GM19043 (cell line): Measurements from ENCODE around the gene STIM1.
"Not testable (repeated sequence)": the region's sequence is repeated elsewhere in the genome, so short reads cannot be mapped to it uniquely, and the experiment has no call there.

Experiments used
- ATAC-seq: cut with Tn5 transposase; IDR thresholded peaks from one replicate; pipeline ENCODE4 v1.9.1; 2021; ENCODE audit warnings: low read depth; ENCODE audit not compliant: unreplicated experiment

Gene STIM1

DNA sequence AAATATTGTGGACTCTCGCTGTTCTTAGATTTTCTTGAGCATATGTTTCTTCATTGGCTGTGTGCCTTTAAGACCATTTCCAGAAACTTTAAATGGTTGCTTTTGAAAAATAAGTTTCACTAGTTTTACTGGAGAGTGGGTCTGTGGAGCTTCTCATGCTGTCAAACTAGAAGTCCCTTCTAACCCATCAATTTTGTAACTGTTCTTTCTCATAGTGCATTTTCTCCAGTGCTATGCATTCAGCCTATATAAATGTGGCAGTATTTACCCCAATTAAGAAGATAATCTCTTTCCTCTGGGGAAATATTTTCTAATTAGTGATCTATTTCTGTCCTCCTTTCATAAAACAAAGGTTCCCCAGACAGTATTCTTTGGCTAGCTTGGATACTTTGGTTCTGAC is 141.2 kb downstream of the STIM1 start:
- no peak for ATAC-seq

DNA sequence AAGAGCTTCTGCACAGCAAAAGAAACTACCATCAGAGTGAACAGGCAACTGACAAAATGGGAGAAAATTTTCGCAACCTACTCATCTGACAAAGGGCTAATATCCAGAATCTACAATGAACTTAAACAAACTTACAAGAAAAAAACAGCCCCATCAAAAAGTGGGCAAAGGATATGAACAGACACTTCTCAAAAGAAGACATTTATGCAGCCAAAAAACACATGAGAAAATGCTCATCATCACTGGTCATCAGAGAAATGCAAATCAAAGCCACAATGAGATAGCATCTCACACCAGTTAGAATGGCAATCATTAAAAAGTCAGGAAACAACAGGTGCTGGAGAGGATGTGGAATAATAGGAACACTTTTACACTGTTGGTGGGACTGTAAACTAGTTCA is 149.3 kb downstream of the STIM1 start:
- not testable (repeated sequence) for ATAC-seq

DNA sequence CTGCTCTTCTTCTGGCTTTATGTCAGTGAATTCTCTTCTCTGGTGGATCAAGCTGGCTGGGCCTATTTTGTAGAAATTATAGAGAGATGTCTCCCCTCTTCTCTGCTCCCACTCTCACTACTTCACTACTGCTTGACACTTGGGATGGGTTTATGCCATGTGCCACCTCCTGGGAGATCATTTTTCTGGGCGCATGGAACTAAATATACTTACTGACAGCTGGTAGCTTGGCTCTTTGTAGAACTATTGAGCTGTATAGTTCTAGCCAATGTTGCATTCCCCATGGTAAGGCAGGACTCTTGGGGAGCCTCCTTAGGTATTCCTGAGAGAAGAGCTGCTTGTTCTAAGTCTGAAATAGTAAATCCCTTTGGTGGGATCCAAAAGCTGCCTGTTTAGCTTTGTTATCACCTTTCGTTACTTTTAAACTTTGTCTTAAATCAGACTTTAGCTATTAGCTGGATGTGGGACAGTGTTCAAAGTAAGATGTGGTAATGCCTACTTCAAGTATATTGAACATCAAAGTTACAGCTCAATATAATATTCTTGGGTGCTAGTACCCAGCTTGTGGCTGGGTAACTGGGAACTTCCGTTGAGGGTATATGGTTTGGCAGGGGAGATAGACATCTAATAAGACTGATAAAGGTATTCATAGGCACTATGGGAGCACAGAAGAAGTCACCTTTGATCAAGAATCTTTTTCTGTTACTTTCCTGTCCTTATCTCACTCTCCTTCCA is 151.6 kb downstream of the STIM1 start:
- no peak for ATAC-seq

DNA sequence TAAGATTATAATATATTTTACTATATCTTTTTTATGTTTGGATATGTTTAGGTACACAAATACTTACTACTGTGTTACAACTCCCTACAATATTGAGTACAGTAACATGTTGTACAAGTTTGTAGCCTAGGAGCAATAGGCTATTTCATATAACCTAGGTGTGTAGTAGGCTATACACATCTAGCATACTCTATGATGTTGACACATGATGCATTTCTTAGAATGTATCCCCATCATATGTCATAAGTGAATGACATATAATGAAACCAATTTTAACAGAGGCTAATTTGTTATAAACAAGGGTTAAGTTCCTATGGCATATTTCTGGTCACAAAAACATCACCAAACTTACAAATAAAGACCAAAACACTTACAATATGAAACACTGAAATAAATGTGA is 152.7 kb downstream of the STIM1 start:
- ATAC-seq: no peak

DNA sequence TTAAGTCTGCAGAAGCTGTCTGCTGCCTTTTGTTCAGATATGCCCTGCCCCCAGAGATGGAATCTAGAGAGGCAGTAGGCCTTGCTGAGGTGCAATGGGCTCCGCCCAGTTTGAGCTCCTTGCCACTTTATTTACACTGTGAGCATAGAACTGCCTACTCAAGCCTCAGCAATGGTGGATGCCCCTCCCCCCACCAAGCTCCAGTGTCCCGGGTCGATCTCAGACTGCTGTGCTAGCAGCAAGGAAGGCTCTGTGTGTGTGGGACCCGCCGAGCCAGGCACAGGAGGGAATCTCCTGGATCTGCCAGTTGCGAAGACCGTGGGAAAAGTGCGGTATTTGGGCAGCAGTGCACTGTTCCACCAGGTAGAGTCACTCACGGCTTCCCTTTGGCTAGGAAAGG is 161.1 kb downstream of the STIM1 start:
- not testable (repeated sequence) for ATAC-seq

DNA sequence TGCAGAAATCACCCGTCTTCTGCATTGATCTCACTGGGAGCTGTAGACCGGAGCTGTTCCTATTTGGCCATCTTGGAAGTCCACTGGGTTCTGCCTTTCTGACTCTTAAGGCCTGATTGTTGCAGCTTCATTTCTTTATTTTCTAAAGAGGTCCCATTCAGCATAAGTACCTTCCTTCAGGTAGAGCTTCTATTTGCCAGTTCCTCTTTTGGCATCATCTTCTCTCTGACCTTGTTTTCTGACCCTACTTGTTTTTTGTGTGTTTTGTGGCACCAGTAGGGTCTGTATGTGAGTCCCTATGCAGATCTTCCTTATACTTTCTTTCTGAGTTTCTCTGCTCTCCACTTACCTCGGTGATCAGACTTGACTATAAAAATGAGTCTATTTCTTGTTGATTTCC is 161.7 kb downstream of the STIM1 start:
- no peak for ATAC-seq

DNA sequence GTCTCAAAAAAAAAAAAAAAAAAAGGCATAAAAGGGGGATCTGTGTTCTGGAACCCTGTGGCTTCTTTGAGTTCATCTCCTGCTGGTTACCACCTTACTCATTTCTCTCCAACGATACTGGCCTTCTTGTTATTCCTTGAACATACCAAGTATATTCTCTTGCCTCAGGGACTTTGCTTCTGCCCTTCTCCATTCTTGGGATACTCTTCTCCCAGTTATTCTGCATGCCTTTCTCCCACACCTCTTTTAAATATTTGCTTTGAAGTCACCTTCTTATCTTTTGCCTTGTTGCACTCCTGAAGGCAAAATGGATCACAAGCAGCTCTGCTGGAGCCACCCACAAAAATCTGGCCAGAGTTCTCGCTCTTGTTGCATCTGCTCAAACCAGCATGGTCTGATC is 163.2 kb downstream of the STIM1 start:
- ATAC-seq: no peak

DNA sequence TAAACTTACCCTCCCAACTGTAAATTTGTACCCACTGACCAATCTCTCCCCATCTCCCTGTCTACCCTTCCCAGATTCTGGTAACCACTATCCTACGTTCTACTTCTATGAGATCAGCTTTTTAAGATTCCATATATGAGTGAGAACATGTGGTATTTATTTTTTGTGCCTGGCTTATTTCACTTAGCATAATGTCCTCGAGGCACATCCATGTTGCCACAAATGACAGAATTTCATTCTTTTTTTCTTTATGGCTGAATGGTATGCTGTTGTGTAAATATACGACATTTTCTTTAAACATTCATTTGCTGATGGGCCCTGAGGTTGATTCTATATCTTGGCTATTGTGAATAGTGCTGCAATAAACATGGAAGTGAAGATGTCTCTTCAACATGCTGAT is 164.4 kb downstream of the STIM1 start:
- no peak for ATAC-seq

DNA sequence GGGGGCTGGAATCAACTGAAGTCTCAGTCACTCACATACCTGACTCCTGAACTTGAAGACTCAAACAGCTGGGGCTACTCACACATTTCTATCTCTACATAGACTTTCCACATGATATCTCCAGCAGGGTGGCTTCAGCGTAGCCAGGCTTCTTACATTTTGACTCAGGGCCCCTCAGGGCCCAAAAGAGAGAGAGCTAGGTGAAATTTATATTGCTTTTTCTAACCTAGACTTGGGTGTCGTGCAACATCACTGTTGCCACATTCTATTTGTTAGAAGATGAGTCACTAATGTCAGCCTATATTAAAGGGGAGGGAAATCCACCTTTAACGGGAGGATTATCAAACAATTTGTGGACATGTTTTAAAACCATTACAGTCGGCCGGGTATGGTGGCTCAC is 167.2 kb downstream of the STIM1 start:
- ATAC-seq: no peak

DNA sequence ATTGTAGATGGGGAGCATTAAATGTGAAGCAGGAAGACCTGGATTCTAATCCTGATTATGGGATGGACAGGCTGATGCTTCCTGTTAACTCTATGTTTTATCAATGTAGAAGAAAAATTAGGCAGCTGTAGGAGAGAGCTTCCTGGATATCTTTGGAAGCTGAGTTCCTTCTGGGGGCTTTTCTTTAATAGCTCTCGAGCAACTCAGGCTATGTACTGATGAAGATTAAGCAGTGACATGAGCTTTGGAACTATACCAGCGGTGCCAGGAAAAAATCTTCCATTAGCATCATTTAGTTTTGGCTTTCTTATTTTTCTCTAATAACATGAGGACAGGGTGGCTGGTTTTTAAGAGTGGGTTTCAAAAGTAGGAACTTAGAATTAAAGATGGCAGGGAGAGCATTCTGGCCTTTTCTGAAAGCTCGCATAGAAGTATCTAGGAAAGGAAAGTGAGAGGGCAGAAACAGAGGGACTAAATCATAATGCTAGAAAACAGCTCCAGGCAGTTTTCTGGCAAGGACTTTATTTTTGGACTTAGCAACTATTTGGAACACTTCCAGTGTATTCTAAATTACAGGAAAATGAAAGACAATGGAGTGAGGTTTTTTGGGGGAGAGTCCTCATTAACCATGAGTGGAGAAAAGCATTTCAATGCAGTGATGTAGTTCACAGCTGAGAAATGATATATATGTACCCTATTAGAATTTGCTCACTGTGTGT is 169.9 kb downstream of the STIM1 start:
- no peak for ATAC-seq

DNA sequence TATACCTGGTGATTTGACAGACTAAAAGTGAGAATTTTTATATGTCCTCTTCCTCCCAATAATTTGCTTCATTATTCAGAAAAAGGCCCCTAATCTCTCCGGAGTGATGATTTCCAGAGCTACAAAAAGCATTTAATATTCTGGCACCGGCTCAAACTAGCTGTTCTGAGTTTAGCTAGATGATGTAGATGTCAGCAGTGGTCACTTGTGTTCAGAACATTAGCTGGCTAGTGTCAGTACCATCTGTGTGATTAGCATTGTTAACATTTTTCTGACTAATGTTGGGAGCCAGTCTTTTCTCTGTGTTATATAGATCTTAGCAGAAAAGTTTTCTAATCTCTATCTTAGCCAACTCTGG is 170.5 kb downstream of the STIM1 start:
- no peak for ATAC-seq

DNA sequence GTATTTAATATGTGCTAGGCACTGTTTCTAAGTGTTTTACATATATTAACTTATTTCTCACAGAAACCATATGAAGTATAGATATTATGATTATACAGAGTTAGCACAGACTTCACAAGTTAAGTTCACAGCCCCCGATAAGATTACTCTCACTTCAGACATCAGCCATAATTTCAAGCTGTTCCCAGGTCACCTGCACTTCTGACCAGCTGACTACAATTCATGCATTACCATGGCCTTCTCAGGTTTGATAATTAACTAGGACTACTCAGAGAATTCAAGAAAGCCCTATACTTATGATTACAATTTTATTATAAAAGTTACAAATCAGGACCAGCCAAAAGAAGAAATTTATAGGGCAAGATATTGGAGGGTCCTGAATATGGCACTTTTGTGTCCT is 170.9 kb downstream of the STIM1 start:
- no peak for ATAC-seq

DNA sequence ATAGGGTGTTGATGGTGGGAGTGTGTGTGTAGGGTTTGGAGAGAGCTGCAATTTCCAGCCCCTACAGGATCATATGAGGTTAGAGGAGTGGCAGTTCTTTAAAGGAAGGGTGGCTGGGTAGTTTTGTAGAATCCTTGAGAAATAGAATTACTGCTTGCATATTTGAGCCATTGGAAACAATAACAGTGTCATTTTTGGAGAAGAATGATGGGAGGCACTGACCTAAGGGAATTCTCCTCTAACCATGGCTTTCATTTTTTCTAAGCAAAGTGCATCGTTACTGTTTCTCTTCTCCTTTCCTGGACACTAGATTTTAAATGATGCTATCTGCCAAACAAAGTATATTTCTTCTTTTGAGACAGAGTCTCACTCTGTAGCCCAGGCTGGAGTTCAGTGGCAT is 172.3 kb downstream of the STIM1 start:
- ATAC-seq: no peak

DNA sequence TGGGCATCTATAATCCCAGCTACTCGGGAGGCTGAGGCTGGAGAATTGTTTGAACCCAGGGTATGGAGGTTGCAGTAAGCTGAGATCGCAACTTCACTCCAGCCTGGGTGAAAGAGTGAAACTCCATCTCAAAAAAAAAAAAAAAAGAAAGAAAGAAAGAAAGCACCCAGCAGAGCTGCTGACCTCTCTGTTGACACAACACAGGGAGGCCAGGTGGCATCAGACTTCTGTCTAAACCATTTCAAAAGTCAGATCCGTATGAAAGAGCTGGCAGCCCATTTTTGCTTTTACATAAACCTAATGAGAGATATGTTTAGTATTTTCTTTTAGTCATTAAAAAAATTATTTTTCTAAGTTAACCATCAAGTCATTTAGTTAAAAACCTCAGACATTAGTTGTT is 174.7 kb downstream of the STIM1 start:
- ATAC-seq: no peak

DNA sequence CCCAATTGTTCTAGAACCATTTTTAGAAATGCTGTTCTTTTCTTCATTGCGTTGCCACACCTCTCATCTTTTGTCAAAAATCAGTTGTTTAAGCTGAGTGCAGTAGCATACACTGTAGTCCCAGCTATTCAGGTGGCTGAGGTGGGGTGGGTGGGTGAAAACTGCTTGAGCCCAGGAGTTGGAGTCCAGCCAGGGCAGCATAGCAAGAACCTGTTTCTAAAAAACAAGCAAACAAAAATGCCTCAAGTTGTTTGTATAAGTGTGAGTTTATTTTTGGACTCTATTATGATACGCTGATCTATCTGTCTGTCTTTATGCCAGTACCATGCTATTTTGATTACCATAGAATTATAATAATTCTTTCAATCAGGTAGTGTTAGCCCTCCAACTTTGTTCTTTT is 176.6 kb downstream of the STIM1 start:
- ATAC-seq: no peak

DNA sequence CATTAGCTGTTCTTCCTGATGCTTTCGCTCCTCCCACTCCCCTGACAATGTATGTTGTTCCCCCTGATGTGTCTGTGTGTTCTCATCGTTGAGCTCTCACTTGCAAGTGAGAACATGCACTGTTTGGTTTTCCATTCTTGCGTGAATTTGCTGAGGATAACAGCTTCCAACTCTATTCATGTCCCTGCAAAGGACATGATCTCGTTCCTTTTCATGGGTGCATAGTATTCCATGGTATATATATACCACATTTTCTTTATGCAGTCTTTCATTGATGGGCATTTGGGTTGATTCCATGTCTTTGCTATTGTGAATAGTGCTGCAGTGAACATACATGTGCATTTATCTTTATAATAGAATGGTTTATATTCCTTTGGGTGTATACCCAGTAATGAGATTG is 180.5 kb downstream of the STIM1 start:
- ATAC-seq: no peak

DNA sequence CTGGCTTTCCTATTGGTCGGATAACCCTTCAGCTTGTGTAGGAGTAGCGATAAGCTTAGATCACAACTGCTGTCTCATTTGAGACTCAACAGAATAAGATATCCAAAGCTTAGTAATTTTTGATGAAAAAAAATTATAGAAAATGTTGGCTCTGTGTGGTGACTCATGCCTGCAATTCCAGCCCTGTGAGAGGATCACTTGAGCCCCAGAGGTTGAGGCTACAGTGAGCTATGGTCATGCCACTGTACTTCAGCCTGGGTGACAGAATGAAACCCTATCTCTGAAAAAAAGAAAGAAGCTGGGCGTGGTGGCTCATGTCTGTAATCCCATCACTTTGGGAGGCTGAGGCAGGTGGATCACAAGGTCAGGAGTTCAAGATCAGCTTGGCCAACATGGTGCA is 183.5 kb downstream of the STIM1 start:
- ATAC-seq: no peak

DNA sequence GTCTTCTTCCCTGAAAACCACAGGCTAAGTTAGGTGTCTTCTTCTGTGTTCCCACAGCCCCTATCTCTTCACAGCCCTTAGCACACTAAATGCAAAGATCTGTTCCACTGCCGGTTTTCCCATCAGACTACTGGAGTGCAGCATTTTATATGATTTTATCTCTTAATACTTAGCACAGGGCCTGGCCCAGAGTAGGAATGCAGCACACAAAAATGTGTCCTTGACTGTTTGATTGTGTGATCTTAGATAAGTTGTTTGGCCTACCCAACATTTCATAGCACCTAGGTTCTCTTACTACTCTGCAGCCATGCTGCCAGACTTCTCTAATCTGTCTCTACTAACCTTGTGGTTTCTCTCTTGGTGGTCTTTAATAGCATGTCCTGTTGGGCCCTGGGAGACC is 185.0 kb downstream of the STIM1 start:
- ATAC-seq: no peak

DNA sequence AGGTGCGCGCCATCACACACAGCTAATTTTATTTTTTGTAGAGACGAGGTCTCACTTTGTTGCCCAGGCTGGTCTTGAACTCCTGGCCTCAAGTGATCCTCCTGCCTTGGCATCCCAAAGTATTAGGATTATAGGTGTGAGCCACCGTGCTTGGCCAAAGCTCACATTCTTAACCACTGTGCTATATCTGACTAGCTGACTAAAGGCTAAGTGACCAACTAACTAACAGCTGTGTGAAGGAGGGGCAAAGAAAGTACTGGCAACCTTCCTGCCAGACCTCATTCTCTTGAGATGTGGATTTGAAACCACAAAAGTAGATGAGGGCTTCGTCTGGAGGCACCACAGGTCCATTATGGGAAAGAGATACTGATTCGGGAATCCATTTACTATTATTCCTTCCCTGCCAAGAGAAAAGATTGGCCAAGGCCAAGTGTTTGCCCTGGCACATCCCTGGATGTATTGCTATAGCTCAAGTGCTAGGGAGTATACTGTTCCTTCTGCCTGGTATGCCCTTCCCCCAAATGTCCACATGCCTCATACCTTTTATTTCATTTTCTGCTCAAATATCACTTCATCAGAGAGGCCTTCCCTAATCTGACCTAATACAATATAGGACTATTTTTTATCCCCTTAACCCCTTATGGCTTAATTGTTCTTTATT is 186.4 kb downstream of the STIM1 start:
- ATAC-seq: no peak

DNA sequence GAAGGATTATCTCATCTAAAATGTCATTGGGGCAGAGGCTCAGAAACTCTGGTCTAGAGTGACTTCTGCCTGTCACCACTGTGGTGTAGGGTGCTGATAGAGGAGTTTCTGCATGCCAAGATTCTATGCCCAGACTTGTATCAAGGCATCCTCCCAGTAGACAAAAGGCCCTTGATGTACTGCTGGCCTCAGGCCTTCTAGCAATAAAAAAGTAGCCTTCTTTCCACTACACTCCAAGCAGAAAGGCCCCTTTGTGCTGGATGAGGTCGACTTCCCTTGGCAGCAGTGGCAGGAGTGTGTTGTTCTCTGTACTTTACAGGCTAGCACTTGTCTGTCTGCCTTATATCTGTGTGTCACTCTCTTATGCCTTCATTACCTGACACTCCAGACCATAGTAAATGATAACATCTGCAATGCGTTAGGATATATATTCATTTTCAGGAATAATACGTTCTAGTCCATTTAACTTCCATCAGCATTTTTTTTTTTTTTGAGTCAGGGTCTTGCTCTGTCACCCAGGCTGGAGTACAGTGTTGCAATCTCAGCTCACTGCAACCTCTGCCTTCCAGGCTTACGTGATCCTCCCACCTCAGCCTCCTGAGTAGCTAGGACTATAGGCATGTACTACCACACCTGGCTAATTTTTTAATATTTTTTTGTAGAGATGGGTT is 189.6 kb downstream of the STIM1 start:
- no peak for ATAC-seq

DNA sequence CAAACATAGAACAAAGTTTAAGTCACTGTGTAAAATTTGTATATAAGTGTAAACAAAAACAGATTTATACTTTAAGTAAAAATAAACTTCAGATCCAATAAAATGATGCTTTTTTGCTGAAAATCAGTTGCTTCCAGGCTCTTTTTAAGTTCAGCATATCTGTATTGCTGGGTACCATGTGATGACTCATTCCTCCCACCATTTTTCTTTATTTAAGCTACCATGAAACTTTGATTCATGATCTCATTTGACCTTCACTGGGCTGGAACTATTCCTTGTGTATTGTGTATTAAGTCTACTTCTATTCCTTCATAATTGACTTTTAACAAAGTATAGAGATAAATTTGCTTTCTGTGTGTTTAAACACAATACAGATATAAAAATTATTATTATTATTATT is 192.9 kb downstream of the STIM1 start:
- no peak for ATAC-seq
